Fibroblast of skin of right biceps (primary cell): ENCODE measurements around the gene FAM185A.
"Not testable (repeated sequence)": the region's sequence is repeated elsewhere in the genome, so short reads cannot be mapped to it uniquely, and the experiment has no call there.

ENCODE experiments used
- DNase-seq: peaks from one replicate; pipeline ENCODE4 v3.0.0-alpha.2; 2013

Gene FAM185A

GRCh38 chr7:102780926-102781325, 32.1 kb downstream of the FAM185A start:
- DNase-seq, result not testable (repeated sequence)

- not testable (repeated sequence) for DNase-seq
These were observed 40.0 kb downstream of the FAM185A start for GRCh38 chr7:102788770-102789169.

- DNase-seq, result not testable (repeated sequence)
These were observed 41.7 kb downstream of the FAM185A start for GRCh38 chr7:102790364-102791100.

GRCh38 chr7:102791367-102791766, 42.6 kb downstream of the FAM185A start:
- DNase-seq, result not testable (repeated sequence)

- not testable (repeated sequence) for DNase-seq
These were observed 43.0 kb downstream of the FAM185A start for GRCh38 chr7:102791831-102792230.

- DNase-seq, result not testable (repeated sequence)
These were observed 45.8 kb downstream of the FAM185A start for GRCh38 chr7:102794567-102794966.

- peak; percentile 45 for DNase-seq
These were observed 47.3 kb downstream of the FAM185A start for GRCh38 chr7:102795987-102796595.

- no peak for DNase-seq
These were observed 57.8 kb downstream of the FAM185A start for GRCh38 chr7:102806613-102807012.

GRCh38 chr7:102810916-102811315, 62.1 kb downstream of the FAM185A start:
- no peak for DNase-seq

- DNase-seq, result no peak
These were observed 63.3 kb downstream of the FAM185A start for GRCh38 chr7:102811942-102812678.

GRCh38 chr7:102813191-102814024, 64.6 kb downstream of the FAM185A start:
- DNase-seq, result no peak

- DNase-seq, result peak; percentile 61
These were observed 65.2 kb downstream of the FAM185A start for GRCh38 chr7:102814025-102814471.

GRCh38 chr7:102817616-102818573, 69.1 kb downstream of the FAM185A start:
- DNase-seq, result peak; percentile 54

GRCh38 chr7:102819151-102819550, 70.4 kb downstream of the FAM185A start:
- no peak for DNase-seq

- no peak for DNase-seq
These were observed 73.4 kb downstream of the FAM185A start for GRCh38 chr7:102821994-102822747.

- DNase-seq, result peak; percentile 28
These were observed 74.8 kb downstream of the FAM185A start for GRCh38 chr7:102823390-102824119.

- DNase-seq, result no peak
These were observed 79.5 kb downstream of the FAM185A start for GRCh38 chr7:102828286-102828685.

- DNase-seq, result no peak
These were observed 80.3 kb downstream of the FAM185A start for GRCh38 chr7:102829075-102829474.

- peak; percentile 22 for DNase-seq
These were observed 81.4 kb downstream of the FAM185A start for GRCh38 chr7:102830197-102830596.

GRCh38 chr7:102832674-102833073, 83.9 kb downstream of the FAM185A start:
- no peak for DNase-seq
